Lower leg skin (tissue), 4 donors: Measurements from ENCODE around the gene INAVA. TPM values are rescaled to one million over a fixed set of nuclear protein-coding genes. Genes with fewer than 3 reads are reported as not detected.

Source experiments
- DNase-seq, 2 donors: peaks; one replicate each; pipeline ENCODE4 v3.0.0-alpha.2; 2019; ENCODE audit warnings: low spot score in 2 of 2
- H3K4me3 ChIP-seq: fragments of 200-600 bp; sonication (generic); 2 replicates; pipeline ENCODE4 v1.5.1; 2017; ENCODE audit warnings: mild to moderate bottlenecking, low read depth; ENCODE audit not compliant: poor library complexity, severe bottlenecking
- CTCF ChIP-seq, 3 donors: fragments of 450-650 bp; IDR thresholded peaks; one replicate each; pipeline ENCODE4 v1.5.1; 2016; ENCODE audit warnings: antibody characterized with exemption in 3 of 3, mild to moderate bottlenecking in 3 of 3, moderate library complexity in 2 of 3
- POLR2A ChIP-seq, 2 donors: fragments of 450-650 bp; IDR thresholded peaks; one replicate each; pipeline ENCODE4 v1.6.1; 2016 to 2017; ENCODE audit warnings: antibody characterized with exemption in 2 of 2, mild to moderate bottlenecking in 1 of 2, moderate library complexity in 1 of 2
- WGBS, 2 donors: methylation state at CpG; one replicate each; pipeline ENCODE4 v1.1.5; 2018; 5-methylcytosine and 5-hydroxymethylcytosine counted together
- intact Hi-C: fragments of 100-400 bp; cut with DNase I; formaldehyde crosslinking; loops from one replicate; pipeline ENCODE4 v1.15.0; 2023; ENCODE audit warnings: low total_unique reads
- total RNA-seq, 4 donors: library from RNA; depleted of rRNA; stranded (reverse); fragments of >200 nt; gene quantifications; one replicate each; pipeline ENCODE4 v1.1.0, GENCODE V29; 2016

Gene INAVA
- total RNA-seq, 4 donors from 2014 or later: 108 to 176 (median 145) TPM

GRCh38 chr1:200895801-200896530 is 1.3 kb downstream of the INAVA start:
- intact Hi-C loops: loop anchor here (10.0 kb wide), 1 partner anchor 149 kb away; no protein-coding TSS in a partner anchor
- 54 to 55% methylated on average over 9 of the region's 9 CpGs for WGBS, 2 donors
- no peak for DNase-seq
- no peak for TF ChIP-seq CTCF (IDR thresholded peaks at IDR 0.05)
- TF ChIP-seq POLR2A (IDR thresholded peaks at IDR 0.05): no peak
- peak overlapping the region; percentile 29 for H3K4me3 ChIP-seq

GRCh38 chr1:200896531-200897196 is 2.0 kb downstream of the INAVA start:
- DNase-seq: no peak
- no peak for TF ChIP-seq POLR2A (IDR thresholded peaks at IDR 0.05)
- no peak for TF ChIP-seq CTCF (IDR thresholded peaks at IDR 0.05)
- no peak overlapping the region for H3K4me3 ChIP-seq
- 47 to 51% methylated on average over 9 to 10 of the region's 10 CpGs for WGBS, 2 donors
- intact Hi-C loops: loop anchor here (10.0 kb wide), 1 partner anchor 148 kb away; no protein-coding TSS in a partner anchor

- 80 to 81% methylated on average over 5 of the region's 5 CpGs for WGBS, 2 donors
- DNase-seq: no peak
- H3K4me3 ChIP-seq: no peak overlapping the region
- intact Hi-C loops: loop anchor here (10.0 kb wide), 1 partner anchor 148 kb away; no protein-coding TSS in a partner anchor
- no peak for TF ChIP-seq CTCF (IDR thresholded peaks at IDR 0.05)
- no peak for TF ChIP-seq POLR2A (IDR thresholded peaks at IDR 0.05)
Observed at GRCh38 chr1:200897259-200897658, 2.6 kb downstream of the INAVA start.

- no peak for TF ChIP-seq CTCF (IDR thresholded peaks at IDR 0.05)
- intact Hi-C loops: loop anchor here (10.0 kb wide), 1 partner anchor 146 kb away; no protein-coding TSS in a partner anchor
- DNase-seq: no peak
- no peak overlapping the region for H3K4me3 ChIP-seq
- WGBS, 2 donors: 48 to 53% methylated on average over 3 of the region's 3 CpGs
Observed at GRCh38 chr1:200899015-200899386, 4.3 kb downstream of the INAVA start.

- intact Hi-C loops: loop anchor here (10.0 kb wide), 1 partner anchor 145 kb away; no protein-coding TSS in a partner anchor
- H3K4me3 ChIP-seq: no peak overlapping the region
- DNase-seq: no peak
- 89 to 92% methylated on average over 9 to 10 of the region's 10 CpGs for WGBS, 2 donors
- TF ChIP-seq POLR2A (IDR thresholded peaks at IDR 0.05) (no peak), CTCF (IDR thresholded peaks at IDR 0.05) (no peak)
Observed at GRCh38 chr1:200899451-200899915, 4.8 kb downstream of the INAVA start.
